Esophagus squamous epithelium (tissue), 4 donors: ENCODE measurements around the gene TMEM139.

Experiments
- CTCF ChIP-seq, 6 experiments: fragments of 450-650 bp in 4 of 6; fragments of 200-600 bp in 2 of 6; sonication (generic) in 2 of 6; IDR thresholded peaks; one replicate each; pipeline ENCODE4 v1.5.1; 2016 to 2019; ENCODE audit warnings: antibody characterized with exemption in 6 of 6, mild to moderate bottlenecking in 4 of 6, moderate library complexity in 4 of 6
- POLR2A ChIP-seq, 4 donors: fragments of 450-650 bp; IDR thresholded peaks; one replicate each; pipeline ENCODE4 v1.6.1; 2017; ENCODE audit warnings: antibody characterized with exemption in 4 of 4, mild to moderate bottlenecking in 4 of 4, moderate library complexity in 3 of 4

GRCh38 chr7:143316492-143316891 is 31.7 kb downstream of the TMEM139 start:
- TF ChIP-seq CTCF (IDR thresholded peaks at IDR 0.05) (no peak), POLR2A (IDR thresholded peaks at IDR 0.05) (no peak)
